GM12801 (cell line): ENCODE results near the gene NOXA1.

Source experiments
- CTCF ChIP-seq: IDR thresholded peaks from one replicate; pipeline ENCODE4 v1.5.1; 2011; ENCODE audit warnings: control low read depth; ENCODE audit not compliant: insufficient read length; ENCODE audit errors: extremely low read depth

NOXA1 gene

GRCh38 chr9:137453643-137454081 is 30.5 kb downstream of the NOXA1 start:
- no peak for TF ChIP-seq CTCF

GRCh38 chr9:137454145-137454596 is 31.0 kb downstream of the NOXA1 start:
- TF ChIP-seq CTCF = no peak

- TF ChIP-seq CTCF = no peak
Measured at GRCh38 chr9:137454597-137455358, 31.6 kb downstream of the NOXA1 start.

GRCh38 chr9:137455359-137455991 is 32.3 kb downstream of the NOXA1 start:
- TF ChIP-seq CTCF = no peak

GRCh38 chr9:137456061-137456863 is 33.1 kb downstream of the NOXA1 start:
- no peak for TF ChIP-seq CTCF

GRCh38 chr9:137456864-137457405 is 33.7 kb downstream of the NOXA1 start:
- no peak for TF ChIP-seq CTCF

GRCh38 chr9:137457406-137458193 is 34.4 kb downstream of the NOXA1 start:
- TF ChIP-seq CTCF = no peak
